ENCODE results near the gene MALSU1. TPM values are rescaled to one million over a fixed set of nuclear protein-coding genes. Genes with fewer than 3 reads are reported as not detected.

MALSU1 gene
- total and polyA plus RNA-seq, 4 donors: 30.3 to 84.6 (median 40.5) TPM

DNA sequence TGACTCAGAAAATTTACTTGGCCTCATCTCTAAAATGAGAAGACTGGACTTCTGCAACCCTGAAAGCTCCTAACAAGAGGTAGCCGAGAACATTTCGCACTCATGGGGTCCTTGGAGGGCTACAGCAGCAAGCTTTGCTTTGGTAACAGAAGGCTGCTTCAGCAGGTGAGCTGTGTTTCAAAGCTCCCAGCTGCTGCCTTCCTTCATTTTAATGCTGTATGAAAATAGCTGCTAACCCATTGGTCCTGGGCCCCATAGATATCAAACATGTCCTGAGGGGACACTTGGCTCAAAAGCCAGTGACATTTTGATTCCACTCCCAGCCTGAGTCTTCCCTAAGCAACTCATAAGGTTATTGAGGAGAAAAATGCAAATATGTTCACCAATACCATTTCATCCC, 14.3 kb upstream of the MALSU1 start (continued):
- TF ChIP-seq HNF4G (IDR thresholded peaks at IDR 0.05): no peak

- TF ChIP-seq GABPA (IDR thresholded peaks at IDR 0.05 in 1 of 2, conservative IDR thresholded peaks at IDR 0.05 in 1 of 2) (no peak), YY1 (IDR thresholded peaks at IDR 0.05) (no peak), RAD21 (IDR thresholded peaks at IDR 0.05) (no peak), NR2F2 (IDR thresholded peaks at IDR 0.05) (no peak), SP1 (IDR thresholded peaks at IDR 0.05) (no peak), EGR1 (IDR thresholded peaks at IDR 0.05; ENCODE audit: low read depth in 2 of 2) (no peak), ZBTB33 (IDR thresholded peaks at IDR 0.05) (no peak), RXRA (IDR thresholded peaks at IDR 0.05) (no peak)
- TF ChIP-seq, protein P1, sequence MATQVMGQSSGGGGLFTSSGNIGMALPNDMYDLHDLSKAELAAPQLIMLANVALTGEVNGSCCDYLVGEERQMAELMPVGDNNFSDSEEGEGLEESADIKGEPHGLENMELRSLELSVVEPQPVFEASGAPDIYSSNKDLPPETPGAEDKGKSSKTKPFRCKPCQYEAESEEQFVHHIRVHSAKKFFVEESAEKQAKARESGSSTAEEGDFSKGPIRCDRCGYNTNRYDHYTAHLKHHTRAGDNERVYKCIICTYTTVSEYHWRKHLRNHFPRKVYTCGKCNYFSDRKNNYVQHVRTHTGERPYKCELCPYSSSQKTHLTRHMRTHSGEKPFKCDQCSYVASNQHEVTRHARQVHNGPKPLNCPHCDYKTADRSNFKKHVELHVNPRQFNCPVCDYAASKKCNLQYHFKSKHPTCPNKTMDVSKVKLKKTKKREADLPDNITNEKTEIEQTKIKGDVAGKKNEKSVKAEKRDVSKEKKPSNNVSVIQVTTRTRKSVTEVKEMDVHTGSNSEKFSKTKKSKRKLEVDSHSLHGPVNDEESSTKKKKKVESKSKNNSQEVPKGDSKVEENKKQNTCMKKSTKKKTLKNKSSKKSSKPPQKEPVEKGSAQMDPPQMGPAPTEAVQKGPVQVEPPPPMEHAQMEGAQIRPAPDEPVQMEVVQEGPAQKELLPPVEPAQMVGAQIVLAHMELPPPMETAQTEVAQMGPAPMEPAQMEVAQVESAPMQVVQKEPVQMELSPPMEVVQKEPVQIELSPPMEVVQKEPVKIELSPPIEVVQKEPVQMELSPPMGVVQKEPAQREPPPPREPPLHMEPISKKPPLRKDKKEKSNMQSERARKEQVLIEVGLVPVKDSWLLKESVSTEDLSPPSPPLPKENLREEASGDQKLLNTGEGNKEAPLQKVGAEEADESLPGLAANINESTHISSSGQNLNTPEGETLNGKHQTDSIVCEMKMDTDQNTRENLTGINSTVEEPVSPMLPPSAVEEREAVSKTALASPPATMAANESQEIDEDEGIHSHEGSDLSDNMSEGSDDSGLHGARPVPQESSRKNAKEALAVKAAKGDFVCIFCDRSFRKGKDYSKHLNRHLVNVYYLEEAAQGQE (IDR thresholded peaks at IDR 0.05): no peak
- TF ChIP-seq, protein P2, sequence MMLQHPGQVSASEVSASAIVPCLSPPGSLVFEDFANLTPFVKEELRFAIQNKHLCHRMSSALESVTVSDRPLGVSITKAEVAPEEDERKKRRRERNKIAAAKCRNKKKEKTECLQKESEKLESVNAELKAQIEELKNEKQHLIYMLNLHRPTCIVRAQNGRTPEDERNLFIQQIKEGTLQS (IDR thresholded peaks at IDR 0.05): no peak
- TF ChIP-seq, protein P3, sequence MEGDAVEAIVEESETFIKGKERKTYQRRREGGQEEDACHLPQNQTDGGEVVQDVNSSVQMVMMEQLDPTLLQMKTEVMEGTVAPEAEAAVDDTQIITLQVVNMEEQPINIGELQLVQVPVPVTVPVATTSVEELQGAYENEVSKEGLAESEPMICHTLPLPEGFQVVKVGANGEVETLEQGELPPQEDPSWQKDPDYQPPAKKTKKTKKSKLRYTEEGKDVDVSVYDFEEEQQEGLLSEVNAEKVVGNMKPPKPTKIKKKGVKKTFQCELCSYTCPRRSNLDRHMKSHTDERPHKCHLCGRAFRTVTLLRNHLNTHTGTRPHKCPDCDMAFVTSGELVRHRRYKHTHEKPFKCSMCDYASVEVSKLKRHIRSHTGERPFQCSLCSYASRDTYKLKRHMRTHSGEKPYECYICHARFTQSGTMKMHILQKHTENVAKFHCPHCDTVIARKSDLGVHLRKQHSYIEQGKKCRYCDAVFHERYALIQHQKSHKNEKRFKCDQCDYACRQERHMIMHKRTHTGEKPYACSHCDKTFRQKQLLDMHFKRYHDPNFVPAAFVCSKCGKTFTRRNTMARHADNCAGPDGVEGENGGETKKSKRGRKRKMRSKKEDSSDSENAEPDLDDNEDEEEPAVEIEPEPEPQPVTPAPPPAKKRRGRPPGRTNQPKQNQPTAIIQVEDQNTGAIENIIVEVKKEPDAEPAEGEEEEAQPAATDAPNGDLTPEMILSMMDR (IDR thresholded peaks at IDR 0.05; ENCODE audit: low read depth, low read length, missing input control): no peak
- WGBS: 90% methylated on average over 18 of the region's 18 CpGs
- Histone ChIP-seq H3K4me1 (ENCODE audit: control insufficient read depth in 4 of 4, insufficient read depth in 4 of 4, low read length in 3 of 4) (no peaks in the 10 kb centered on the region), H3K27me3 (ENCODE audit: control insufficient read depth in 4 of 4, insufficient read depth in 4 of 4, low read length in 3 of 4) (no peaks in the 10 kb centered on the region), H3K9ac (ENCODE audit: low read depth in 1 of 2, low read length in 2 of 2) (no peak overlapping the region), H3K9me3 (ENCODE audit: control insufficient read depth in 4 of 4, low read length in 3 of 4) (no peaks in the 10 kb centered on the region), H3K27ac (ENCODE audit: low read depth in 1 of 2, low read length in 2 of 2) (no peak overlapping the region), H3K36me3 (ENCODE audit: control insufficient read depth in 4 of 4, insufficient read depth in 3 of 4, low read depth in 1 of 4, low read length in 3 of 4) (no peaks in the 10 kb centered on the region), H3K4me3 (ENCODE audit: low read depth in 1 of 3, low read length in 3 of 3) (no peak overlapping the region)
- DNase-seq (ENCODE audit: low spot score): no peak
These were observed 13.2 kb upstream of the MALSU1 start for GRCh38 chr7:23285657-23286646.

Data from liver (tissue), 9 donors.